ENCODE results near the gene CLEC2D. TPM values are rescaled to one million over a fixed set of nuclear protein-coding genes. Genes with fewer than 3 reads are reported as not detected.

CLEC2D gene
- total and polyA plus RNA-seq, 2 donors from 2014 or later: 2.5 to 22.4 TPM

- no peaks in the 10 kb centered on the region for H3K4me1 ChIP-seq (ENCODE audit: control insufficient read depth in 2 of 3, insufficient read depth in 2 of 3, low read depth in 1 of 3, low read length in 3 of 3)
- H3K4me3 ChIP-seq (ENCODE audit: low read length in 3 of 3): no peak overlapping the region
- H3K27me3 ChIP-seq (ENCODE audit: control insufficient read depth, insufficient read depth, low read length): no peaks in the 10 kb centered on the region
- H3K9me3 ChIP-seq (ENCODE audit: control insufficient read depth in 2 of 3, insufficient read depth in 1 of 3, low read length in 3 of 3): no peaks in the 10 kb centered on the region
- DNase-seq (no peak), FAIRE-seq (no peak)
- H3K9ac ChIP-seq (ENCODE audit: low read length in 3 of 3): no peak overlapping the region
- no peak overlapping the region for H3K27ac ChIP-seq (ENCODE audit: low read depth in 2 of 2, low read length in 2 of 2)
- intact Hi-C loops (cut with DNase I): no loop called here
- TF ChIP-seq, protein P1, sequence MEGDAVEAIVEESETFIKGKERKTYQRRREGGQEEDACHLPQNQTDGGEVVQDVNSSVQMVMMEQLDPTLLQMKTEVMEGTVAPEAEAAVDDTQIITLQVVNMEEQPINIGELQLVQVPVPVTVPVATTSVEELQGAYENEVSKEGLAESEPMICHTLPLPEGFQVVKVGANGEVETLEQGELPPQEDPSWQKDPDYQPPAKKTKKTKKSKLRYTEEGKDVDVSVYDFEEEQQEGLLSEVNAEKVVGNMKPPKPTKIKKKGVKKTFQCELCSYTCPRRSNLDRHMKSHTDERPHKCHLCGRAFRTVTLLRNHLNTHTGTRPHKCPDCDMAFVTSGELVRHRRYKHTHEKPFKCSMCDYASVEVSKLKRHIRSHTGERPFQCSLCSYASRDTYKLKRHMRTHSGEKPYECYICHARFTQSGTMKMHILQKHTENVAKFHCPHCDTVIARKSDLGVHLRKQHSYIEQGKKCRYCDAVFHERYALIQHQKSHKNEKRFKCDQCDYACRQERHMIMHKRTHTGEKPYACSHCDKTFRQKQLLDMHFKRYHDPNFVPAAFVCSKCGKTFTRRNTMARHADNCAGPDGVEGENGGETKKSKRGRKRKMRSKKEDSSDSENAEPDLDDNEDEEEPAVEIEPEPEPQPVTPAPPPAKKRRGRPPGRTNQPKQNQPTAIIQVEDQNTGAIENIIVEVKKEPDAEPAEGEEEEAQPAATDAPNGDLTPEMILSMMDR (IDR thresholded peaks at IDR 0.05; ENCODE audit: borderline replicate concordance, extremely low read depth, insufficient read depth): no peak
- no peaks in the 10 kb centered on the region for H3K36me3 ChIP-seq (ENCODE audit: control insufficient read depth in 2 of 3, insufficient read depth in 3 of 3, low read length in 3 of 3)
These were observed 61.9 kb downstream of the CLEC2D start for GRCh38 chr12:9731393-9731792.

DNA sequence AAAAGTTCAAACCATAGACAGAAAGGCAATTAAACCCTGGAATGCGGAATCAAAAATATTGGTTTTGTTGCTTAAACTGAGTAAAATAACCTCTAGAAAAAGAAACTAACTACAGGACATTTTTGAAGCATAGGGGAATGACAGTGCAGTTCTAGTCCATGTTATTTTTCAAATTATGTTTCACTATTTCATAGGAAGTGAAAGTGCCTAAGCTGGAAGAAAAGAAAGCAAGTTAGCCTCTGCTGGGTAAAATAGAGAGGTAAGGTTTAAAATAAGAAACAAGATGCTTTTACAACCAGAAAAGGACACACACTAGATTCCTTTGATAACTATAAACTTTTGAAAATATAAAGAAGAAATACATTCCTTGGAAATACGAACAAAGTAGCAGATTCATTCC lies 62.3 kb downstream of the CLEC2D start:
- Histone ChIP-seq H3K27me3 (ENCODE audit: control insufficient read depth, insufficient read depth, low read length) (no peaks in the 10 kb centered on the region), H3K4me3 (ENCODE audit: low read length in 3 of 3) (no peak overlapping the region), H3K4me1 (ENCODE audit: control insufficient read depth in 2 of 3, insufficient read depth in 2 of 3, low read depth in 1 of 3, low read length in 3 of 3) (no peaks in the 10 kb centered on the region), H3K9me3 (ENCODE audit: control insufficient read depth in 2 of 3, insufficient read depth in 1 of 3, low read length in 3 of 3) (no peaks in the 10 kb centered on the region), H3K9ac (ENCODE audit: low read length in 3 of 3) (no peak overlapping the region), H3K36me3 (ENCODE audit: control insufficient read depth in 2 of 3, insufficient read depth in 3 of 3, low read length in 3 of 3) (no peaks in the 10 kb centered on the region), H3K27ac (ENCODE audit: low read depth in 2 of 2, low read length in 2 of 2) (no peak overlapping the region)
- DNase-seq (no peak), FAIRE-seq (no peak)
- TF ChIP-seq, protein P1 (IDR thresholded peaks at IDR 0.05; ENCODE audit: borderline replicate concordance, extremely low read depth, insufficient read depth): no peak
- intact Hi-C loops (cut with DNase I): no loop called here

DNA sequence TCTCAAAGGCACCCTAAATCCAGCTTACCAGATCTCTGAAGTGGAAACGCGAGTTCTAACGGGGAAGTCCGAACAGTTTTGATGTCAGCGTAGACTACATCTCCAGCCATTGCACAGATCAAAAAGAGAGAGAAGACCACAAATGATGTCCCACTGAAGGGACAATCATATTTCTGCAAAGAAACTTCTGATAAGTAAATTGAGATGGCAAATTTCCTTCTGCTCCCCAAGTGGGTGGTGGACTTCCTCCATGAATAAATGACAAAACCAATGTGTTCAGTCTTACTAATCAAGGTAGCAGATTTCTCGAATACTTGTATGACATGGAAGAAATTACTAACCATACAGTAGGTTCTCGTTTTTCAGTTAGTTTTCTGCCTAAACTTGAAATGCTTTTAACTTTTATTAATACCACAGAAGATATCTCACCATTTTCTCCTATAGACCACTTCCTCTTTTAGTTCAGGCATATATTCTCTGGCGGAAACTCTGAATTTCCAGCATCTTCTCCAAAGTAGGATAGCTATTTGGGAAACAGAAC lies 63.5 kb downstream of the CLEC2D start, which contains the start of gene CLECL1:
TSS of gene CLECL1 (minus strand) at position 177 of the 541 bp plus-strand sequence.
- TF ChIP-seq, protein P1 (IDR thresholded peaks at IDR 0.05; ENCODE audit: borderline replicate concordance, extremely low read depth, insufficient read depth): no peak
- H3K36me3 ChIP-seq (ENCODE audit: control insufficient read depth in 2 of 3, insufficient read depth in 3 of 3, low read length in 3 of 3): no peaks in the 10 kb centered on the region
- no peak within 1 kb of the TSS for H3K9ac ChIP-seq (ENCODE audit: low read length in 3 of 3)
- no peaks in the 10 kb centered on the region for H3K9me3 ChIP-seq (ENCODE audit: control insufficient read depth in 2 of 3, insufficient read depth in 1 of 3, low read length in 3 of 3)
- no peak within 1 kb of the TSS for H3K4me3 ChIP-seq (ENCODE audit: low read length in 3 of 3)
- H3K4me1 ChIP-seq (ENCODE audit: control insufficient read depth in 2 of 3, insufficient read depth in 2 of 3, low read depth in 1 of 3, low read length in 3 of 3): peaks cover 0 to under 1% (median 0%) of the 10 kb centered on the region in 3 donors
- FAIRE-seq (no peak), DNase-seq (no peak)
- H3K27me3 ChIP-seq (ENCODE audit: control insufficient read depth, insufficient read depth, low read length): no peaks in the 10 kb centered on the region
- no peak within 1 kb of the TSS for H3K27ac ChIP-seq (ENCODE audit: low read depth in 2 of 2, low read length in 2 of 2)
- intact Hi-C loops (cut with DNase I): no loop called here

- intact Hi-C loops (cut with DNase I): no loop called here
- peaks cover 0 to 2% (median 0%) of the 10 kb centered on the region in 3 donors for H3K4me1 ChIP-seq (ENCODE audit: control insufficient read depth in 2 of 3, insufficient read depth in 2 of 3, low read depth in 1 of 3, low read length in 3 of 3)
- H3K36me3 ChIP-seq (ENCODE audit: control insufficient read depth in 2 of 3, insufficient read depth in 3 of 3, low read length in 3 of 3): no peaks in the 10 kb centered on the region
- TF ChIP-seq, protein P1 (IDR thresholded peaks at IDR 0.05; ENCODE audit: borderline replicate concordance, extremely low read depth, insufficient read depth): no peak
- H3K27me3 ChIP-seq (ENCODE audit: control insufficient read depth, insufficient read depth, low read length): no peaks in the 10 kb centered on the region
- no peak for DNase-seq
- H3K27ac ChIP-seq (ENCODE audit: low read depth in 2 of 2, low read length in 2 of 2): no peak overlapping the region
- no peak overlapping the region for H3K9ac ChIP-seq (ENCODE audit: low read length in 3 of 3)
- no peak for FAIRE-seq
- H3K9me3 ChIP-seq (ENCODE audit: control insufficient read depth in 2 of 3, insufficient read depth in 1 of 3, low read length in 3 of 3): no peaks in the 10 kb centered on the region
- no peak overlapping the region for H3K4me3 ChIP-seq (ENCODE audit: low read length in 3 of 3)
These were observed 66.1 kb downstream of the CLEC2D start for GRCh38 chr12:9735601-9736000.

Measured in kidney (tissue), 14 donors.